ENCODE results near the gene IFT88.

- TF ChIP-seq CTCF (conservative IDR thresholded peaks at IDR 0.05): no peak
- TF ChIP-seq ZFX (IDR thresholded peaks at IDR 0.05): no peak
Measured at GRCh38 chr13:20570517-20570916, 3.6 kb downstream of the IFT88 start.

Data from C4-2B (cell line).